ENCODE results near the gene RNASE11.
A peak's percentile ranks its signal among the peaks of the same experiment; 100 is the strongest.
"Not testable (repeated sequence)": the region's sequence is repeated elsewhere in the genome, so short reads cannot be mapped to it uniquely, and the experiment has no call there.

RNASE11 gene

GRCh38 chr14:20613094-20614037 is 25.6 kb upstream of the RNASE11 start:
- peak; percentile 95 for DNase-seq

GRCh38 chr14:20612403-20612802 is 24.6 kb upstream of the RNASE11 start:
- DNase-seq, result no peak

- DNase-seq, result no peak
Measured at GRCh38 chr14:20611277-20611676, 23.5 kb upstream of the RNASE11 start.

- DNase-seq, result peak; percentile 71
Measured at GRCh38 chr14:20610002-20610765, 22.4 kb upstream of the RNASE11 start.

GRCh38 chr14:20609215-20610001 is 21.6 kb upstream of the RNASE11 start:
- peak; percentile 77 for DNase-seq

- DNase-seq, result no peak
Measured at GRCh38 chr14:20608383-20609110, 20.7 kb upstream of the RNASE11 start.

- DNase-seq, result no peak
Measured at GRCh38 chr14:20607617-20608016, 19.8 kb upstream of the RNASE11 start.

- DNase-seq, result no peak
Measured at GRCh38 chr14:20606902-20607242, 19.1 kb upstream of the RNASE11 start.

GRCh38 chr14:20606190-20606901 is 18.5 kb upstream of the RNASE11 start:
- DNase-seq, result peak; percentile 21

- DNase-seq, result no peak
Measured at GRCh38 chr14:20603813-20604690, 16.3 kb upstream of the RNASE11 start.

- no peak for DNase-seq
Measured at GRCh38 chr14:20602583-20602982, 14.8 kb upstream of the RNASE11 start.

- no peak for DNase-seq
Measured at GRCh38 chr14:20601522-20601921, 13.7 kb upstream of the RNASE11 start.

GRCh38 chr14:20597108-20597507 is 9.3 kb upstream of the RNASE11 start:
- no peak for DNase-seq

- DNase-seq, result not testable (repeated sequence)
Measured at GRCh38 chr14:20595726-20596125, 7.9 kb upstream of the RNASE11 start.

GRCh38 chr14:20592574-20592973 is 4.8 kb upstream of the RNASE11 start:
- no peak for DNase-seq

- DNase-seq, result no peak
Measured at GRCh38 chr14:20591235-20591634, 3.4 kb upstream of the RNASE11 start, which contains the start of gene RNASE12. Gene RNASE12, minus strand, starts transcription at chr14:20591376. Its CDS starts 653 bp downstream, at chr14:20590723.

- no peak for DNase-seq
Measured at GRCh38 chr14:20583908-20584307, 3.9 kb downstream of the RNASE11 start.

- DNase-seq, result no peak
Measured at GRCh38 chr14:20583142-20583541, 4.7 kb downstream of the RNASE11 start.

- DNase-seq, result no peak
Measured at GRCh38 chr14:20580242-20580641, 7.6 kb downstream of the RNASE11 start.

- DNase-seq, result no peak
Measured at GRCh38 chr14:20578784-20579502, 8.9 kb downstream of the RNASE11 start.
